ENCODE data around the gene SMIM36.
"Not testable (repeated sequence)": the region's sequence is repeated elsewhere in the genome, so short reads cannot be mapped to it uniquely, and the experiment has no call there.

The SMIM36 gene

GRCh38 chr17:55518510-55518909, 7.3 kb upstream of the SMIM36 start:
- no peak overlapping the region for H3K4me3 ChIP-seq (ENCODE audit: low read depth, low read length)
- DNase-seq (ENCODE audit: low read depth, low spot score), result no peak
- ChIA-PET POLR2A (no interaction called here), CTCF (interaction anchor here (1.0 to 4.0 kb wide), 2 partner anchors 8 to 9 kb away, joined by 3 to 20 read pairs; no protein-coding TSS in a partner anchor)
- TF ChIP-seq, protein P1, sequence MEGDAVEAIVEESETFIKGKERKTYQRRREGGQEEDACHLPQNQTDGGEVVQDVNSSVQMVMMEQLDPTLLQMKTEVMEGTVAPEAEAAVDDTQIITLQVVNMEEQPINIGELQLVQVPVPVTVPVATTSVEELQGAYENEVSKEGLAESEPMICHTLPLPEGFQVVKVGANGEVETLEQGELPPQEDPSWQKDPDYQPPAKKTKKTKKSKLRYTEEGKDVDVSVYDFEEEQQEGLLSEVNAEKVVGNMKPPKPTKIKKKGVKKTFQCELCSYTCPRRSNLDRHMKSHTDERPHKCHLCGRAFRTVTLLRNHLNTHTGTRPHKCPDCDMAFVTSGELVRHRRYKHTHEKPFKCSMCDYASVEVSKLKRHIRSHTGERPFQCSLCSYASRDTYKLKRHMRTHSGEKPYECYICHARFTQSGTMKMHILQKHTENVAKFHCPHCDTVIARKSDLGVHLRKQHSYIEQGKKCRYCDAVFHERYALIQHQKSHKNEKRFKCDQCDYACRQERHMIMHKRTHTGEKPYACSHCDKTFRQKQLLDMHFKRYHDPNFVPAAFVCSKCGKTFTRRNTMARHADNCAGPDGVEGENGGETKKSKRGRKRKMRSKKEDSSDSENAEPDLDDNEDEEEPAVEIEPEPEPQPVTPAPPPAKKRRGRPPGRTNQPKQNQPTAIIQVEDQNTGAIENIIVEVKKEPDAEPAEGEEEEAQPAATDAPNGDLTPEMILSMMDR (IDR thresholded peaks at IDR 0.05; ENCODE audit: insufficient read depth, low read length, missing control alignments), result no peak

GRCh38 chr17:55513885-55514590, 2.8 kb upstream of the SMIM36 start:
- no peak for DNase-seq (ENCODE audit: low read depth, low spot score)
- TF ChIP-seq, protein P1 (IDR thresholded peaks at IDR 0.05; ENCODE audit: insufficient read depth, low read length, missing control alignments), result peak; percentile 63
- ChIA-PET POLR2A (no interaction called here), CTCF (interaction anchor here (0.6 to 7.2 kb wide), 27 partner anchors 12 to 257 kb away, joined by 3 to 56 read pairs (median 4); partner anchors contain the start of gene PCTP)
- no peak overlapping the region for H3K4me3 ChIP-seq (ENCODE audit: low read depth, low read length)

DNA sequence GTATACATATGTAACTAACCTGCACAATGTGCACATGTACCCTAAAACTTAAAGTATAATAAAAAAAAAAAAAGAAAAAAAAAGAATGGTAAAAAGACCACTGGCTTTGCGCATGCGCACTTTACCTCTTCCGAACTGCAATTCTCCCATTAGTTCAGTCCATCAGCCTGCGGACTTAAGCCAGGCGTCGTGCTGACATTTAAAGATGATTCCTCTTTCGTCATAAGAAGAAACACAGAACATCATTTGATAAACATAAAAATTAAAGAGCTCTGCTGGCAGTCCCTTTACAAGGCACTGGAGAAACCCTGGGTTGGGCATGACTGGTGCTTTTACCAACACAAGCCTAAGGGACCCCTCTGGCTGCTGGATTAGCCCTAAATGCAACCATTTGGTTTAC, 3.6 kb downstream of the SMIM36 start:
- POLR2A ChIA-PET; DNase-seq (ENCODE audit: low read depth, low spot score): not testable (repeated sequence)
- CTCF ChIA-PET, result interaction anchor here (0.6 to 7.2 kb wide), 2 partner anchors 8 to 18 kb away, joined by 3 to 56 read pairs; no protein-coding TSS in a partner anchor

GRCh38 chr17:55501626-55502025, 9.6 kb downstream of the SMIM36 start:
- H3K4me3 ChIP-seq (ENCODE audit: low read depth, low read length); CTCF ChIA-PET; DNase-seq (ENCODE audit: low read depth, low spot score); POLR2A ChIA-PET: not testable (repeated sequence)

More for the DNA sequence above, 3.6 kb downstream of the SMIM36 start:
- not testable (repeated sequence) for H3K4me3 ChIP-seq (ENCODE audit: low read depth, low read length)

DNA sequence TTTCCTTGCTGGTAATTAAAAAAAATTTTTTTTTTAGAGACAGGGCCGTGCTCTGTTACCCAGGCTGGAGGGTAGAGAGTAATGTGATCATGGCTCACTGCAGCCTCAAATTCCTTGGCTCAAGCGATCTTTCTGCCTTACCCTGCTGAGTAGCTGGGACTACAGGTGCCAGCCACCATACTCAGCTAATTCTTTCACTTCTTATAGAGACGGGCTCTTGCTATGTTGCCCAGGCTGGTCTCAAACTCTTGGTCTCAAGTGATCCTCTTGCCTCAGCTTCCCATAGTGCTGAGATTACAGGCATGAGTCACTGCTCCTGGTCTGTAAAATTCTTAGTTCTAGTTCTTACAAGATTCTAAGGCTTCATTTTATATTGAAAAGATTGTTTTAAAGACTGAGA, 11.1 kb downstream of the SMIM36 start:
- POLR2A ChIA-PET, result no interaction called here
- TF ChIP-seq, protein P1 (IDR thresholded peaks at IDR 0.05; ENCODE audit: insufficient read depth, low read length, missing control alignments), result no peak

GRCh38 chr17:55496094-55496881, 15.0 kb downstream of the SMIM36 start:
- H3K4me3 ChIP-seq (ENCODE audit: low read depth, low read length), result no peak overlapping the region
- DNase-seq (ENCODE audit: low read depth, low spot score), result no peak
- TF ChIP-seq, protein P1 (IDR thresholded peaks at IDR 0.05; ENCODE audit: insufficient read depth, low read length, missing control alignments), result no peak
- POLR2A ChIA-PET, result no interaction called here
- CTCF ChIA-PET, result no interaction called here

More for the DNA sequence above, 11.1 kb downstream of the SMIM36 start:
- CTCF ChIA-PET, result interaction anchor here (0.8 to 1.4 kb wide), 5 partner anchors 11 to 144 kb away, joined by 3 to 4 read pairs (median 3); partner anchors contain the start of gene SMIM36
- no peak overlapping the region for H3K4me3 ChIP-seq (ENCODE audit: low read depth, low read length)
- DNase-seq (ENCODE audit: low read depth, low spot score), result no peak

DNA sequence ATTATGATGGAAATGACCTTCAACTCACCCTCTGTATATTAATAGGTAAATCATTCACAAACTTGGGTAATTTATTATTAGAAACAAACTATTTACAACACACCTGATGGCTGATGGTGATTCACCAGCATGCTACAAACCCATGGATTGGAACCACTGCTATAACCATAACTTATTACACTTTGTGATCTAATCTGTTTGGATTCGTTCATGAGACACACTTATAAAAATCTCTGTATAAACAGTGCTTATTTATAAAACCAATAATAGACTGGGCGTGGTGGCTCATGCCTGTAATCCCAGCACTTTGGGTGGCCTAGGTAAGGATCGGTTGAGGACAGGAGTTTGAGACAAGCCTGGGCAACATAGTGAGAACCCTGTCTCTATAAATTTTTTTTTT, 16.0 kb downstream of the SMIM36 start:
- H3K4me3 ChIP-seq (ENCODE audit: low read depth, low read length), result no peak overlapping the region
- POLR2A ChIA-PET, result no interaction called here
- DNase-seq (ENCODE audit: low read depth, low spot score), result no peak
- CTCF ChIA-PET, result no interaction called here
- TF ChIP-seq, protein P1 (IDR thresholded peaks at IDR 0.05; ENCODE audit: insufficient read depth, low read length, missing control alignments), result no peak
